ENCODE results near the gene CTDSP2.

The CTDSP2 gene

DNA sequence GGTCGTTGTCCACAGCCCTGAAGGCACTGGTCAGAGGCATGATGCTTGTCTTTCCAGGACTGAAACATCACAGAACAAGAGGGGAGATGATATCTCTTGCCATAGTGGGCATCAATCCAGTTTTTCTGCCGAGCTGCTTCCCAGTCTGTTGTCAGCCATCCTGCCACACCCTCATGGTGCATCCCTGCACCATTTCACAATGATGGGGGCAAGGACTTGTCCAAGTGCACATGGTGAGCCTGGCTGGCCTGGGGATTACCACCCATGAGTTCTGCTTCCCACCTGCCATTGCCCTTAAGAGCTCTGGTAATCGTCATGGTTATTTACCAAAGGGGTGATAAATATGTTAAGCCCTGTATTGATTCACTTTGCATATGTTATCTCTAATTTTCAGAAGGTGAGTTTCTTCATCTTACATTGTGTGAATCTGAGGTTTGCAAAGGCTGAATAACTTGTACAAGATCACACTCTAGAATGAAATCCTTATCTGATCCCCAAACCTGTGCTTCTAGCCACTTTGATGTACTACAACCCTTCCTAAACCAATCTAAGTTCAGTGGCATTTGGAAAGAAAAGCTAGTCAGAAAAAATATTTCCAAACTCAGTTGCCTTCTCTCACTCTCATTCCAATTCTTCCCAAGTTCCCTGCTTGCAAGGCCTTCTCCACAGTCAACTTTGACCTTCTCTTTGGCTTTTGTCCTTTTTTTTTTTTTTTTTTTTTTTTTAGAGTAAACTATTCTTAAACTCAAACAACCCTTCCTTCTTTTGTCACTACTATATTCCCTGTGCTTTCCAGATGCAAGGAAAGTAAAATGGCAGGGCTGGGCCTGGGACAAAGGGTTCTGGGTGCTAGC, 30.3 kb downstream of the CTDSP2 start:
- H3K36me3 ChIP-seq (ENCODE audit: control insufficient read depth in 2 of 2, insufficient read depth in 2 of 2, low read length in 2 of 2) = peaks cover 9 to 18% of the 10 kb centered on the region in 2 donors

GRCh38 chr12:57815177-57816000, 31.1 kb downstream of the CTDSP2 start:
- peaks cover 14 to 23% of the 10 kb centered on the region in 2 donors for H3K36me3 ChIP-seq (ENCODE audit: control insufficient read depth in 2 of 2, insufficient read depth in 2 of 2, low read length in 2 of 2)

More for the DNA sequence above, 30.3 kb downstream of the CTDSP2 start:
- no peaks in the 10 kb centered on the region for H3K27me3 ChIP-seq (ENCODE audit: control insufficient read depth in 2 of 2, insufficient read depth in 2 of 2, low read length in 2 of 2)
- H3K9me3 ChIP-seq (ENCODE audit: control insufficient read depth in 2 of 2, low read length in 2 of 2) = no peaks in the 10 kb centered on the region
- H3K9ac ChIP-seq (ENCODE audit: low read depth in 1 of 2, low read length in 2 of 2) = no peak overlapping the region
- no peak overlapping the region for H3K27ac ChIP-seq (ENCODE audit: low read depth in 2 of 2, low read length in 2 of 2)
- H3K4me3 ChIP-seq (ENCODE audit: low read length in 2 of 2) = no peak overlapping the region
- H3K4me1 ChIP-seq (ENCODE audit: control insufficient read depth in 2 of 2, insufficient read depth in 2 of 2, low read length in 2 of 2) = peaks cover 14 to 21% of the 10 kb centered on the region in 2 donors

GRCh38 chr12:57813971-57814772, 32.4 kb downstream of the CTDSP2 start:
- Histone ChIP-seq H3K36me3 (ENCODE audit: control insufficient read depth in 2 of 2, insufficient read depth in 2 of 2, low read length in 2 of 2) (peaks cover 21 to 30% of the 10 kb centered on the region in 2 donors), H3K9ac (ENCODE audit: low read depth in 1 of 2, low read length in 2 of 2) (no peak overlapping the region), H3K9me3 (ENCODE audit: control insufficient read depth in 2 of 2, low read length in 2 of 2) (no peaks in the 10 kb centered on the region), H3K4me3 (ENCODE audit: low read length in 2 of 2) (no peak overlapping the region), H3K27ac (ENCODE audit: low read depth in 2 of 2, low read length in 2 of 2) (no peak overlapping the region), H3K27me3 (ENCODE audit: control insufficient read depth in 2 of 2, insufficient read depth in 2 of 2, low read length in 2 of 2) (no peaks in the 10 kb centered on the region), H3K4me1 (ENCODE audit: control insufficient read depth in 2 of 2, insufficient read depth in 2 of 2, low read length in 2 of 2) (peaks cover 14 to 21% of the 10 kb centered on the region in 2 donors)

More at GRCh38 chr12:57815177-57816000, 31.1 kb downstream of the CTDSP2 start:
- H3K27me3 ChIP-seq (ENCODE audit: control insufficient read depth in 2 of 2, insufficient read depth in 2 of 2, low read length in 2 of 2) = no peaks in the 10 kb centered on the region
- H3K9me3 ChIP-seq (ENCODE audit: control insufficient read depth in 2 of 2, low read length in 2 of 2) = no peaks in the 10 kb centered on the region
- no peak overlapping the region for H3K9ac ChIP-seq (ENCODE audit: low read depth in 1 of 2, low read length in 2 of 2)
- peaks cover 14 to 21% of the 10 kb centered on the region in 2 donors for H3K4me1 ChIP-seq (ENCODE audit: control insufficient read depth in 2 of 2, insufficient read depth in 2 of 2, low read length in 2 of 2)
- H3K27ac ChIP-seq (ENCODE audit: low read depth in 2 of 2, low read length in 2 of 2) = no peak overlapping the region
- no peak overlapping the region for H3K4me3 ChIP-seq (ENCODE audit: low read length in 2 of 2)

GRCh38 chr12:57813111-57813970, 33.2 kb downstream of the CTDSP2 start:
- no peaks in the 10 kb centered on the region for H3K27me3 ChIP-seq (ENCODE audit: control insufficient read depth in 2 of 2, insufficient read depth in 2 of 2, low read length in 2 of 2)
- no peak overlapping the region for H3K27ac ChIP-seq (ENCODE audit: low read depth in 2 of 2, low read length in 2 of 2)
- H3K36me3 ChIP-seq (ENCODE audit: control insufficient read depth in 2 of 2, insufficient read depth in 2 of 2, low read length in 2 of 2) = peaks cover 23 to 39% of the 10 kb centered on the region in 2 donors
- no peak overlapping the region for H3K4me3 ChIP-seq (ENCODE audit: low read length in 2 of 2)
- peaks cover 14 to 21% of the 10 kb centered on the region in 2 donors for H3K4me1 ChIP-seq (ENCODE audit: control insufficient read depth in 2 of 2, insufficient read depth in 2 of 2, low read length in 2 of 2)
- no peak overlapping the region for H3K9ac ChIP-seq (ENCODE audit: low read depth in 1 of 2, low read length in 2 of 2)
- no peaks in the 10 kb centered on the region for H3K9me3 ChIP-seq (ENCODE audit: control insufficient read depth in 2 of 2, low read length in 2 of 2)

DNA sequence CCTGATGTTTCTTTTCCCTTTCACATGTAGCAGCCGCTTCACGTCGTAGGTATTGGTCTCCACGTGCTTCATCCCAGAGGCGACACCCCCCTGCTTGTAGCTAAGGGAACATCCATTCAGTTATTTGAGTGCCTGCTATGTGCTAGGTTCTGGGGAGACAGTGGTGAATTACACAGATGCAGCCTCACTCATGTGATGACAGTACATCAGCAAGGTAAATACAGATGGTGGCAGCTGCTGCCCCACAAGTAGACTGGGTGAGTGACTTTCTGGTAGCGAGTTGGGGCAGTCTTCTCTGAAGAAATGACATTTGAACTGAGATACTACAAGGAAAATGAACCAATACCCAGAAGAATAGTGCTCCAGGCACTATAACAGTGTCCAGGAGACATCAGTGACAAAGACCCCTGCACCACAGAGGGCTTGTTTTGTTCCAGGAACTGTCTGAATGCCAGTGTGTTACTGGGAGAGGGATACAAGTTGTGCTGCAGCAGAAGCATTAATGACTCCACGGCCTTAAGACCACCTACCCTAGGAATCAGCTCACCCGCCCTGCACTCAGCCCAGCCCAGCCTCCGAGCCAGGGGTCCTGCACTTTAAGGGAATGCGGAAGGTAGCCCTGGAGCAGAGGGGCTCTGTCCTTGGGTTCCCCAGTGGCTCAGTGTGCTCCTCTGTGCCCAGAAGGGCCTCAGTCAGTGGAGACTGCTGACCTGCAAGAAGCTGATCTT, 35.3 kb downstream of the CTDSP2 start:
- Histone ChIP-seq H3K27ac (ENCODE audit: low read depth in 2 of 2, low read length in 2 of 2) (no peak overlapping the region), H3K36me3 (ENCODE audit: control insufficient read depth in 2 of 2, insufficient read depth in 2 of 2, low read length in 2 of 2) (peaks cover 39 to 60% of the 10 kb centered on the region in 2 donors), H3K9me3 (ENCODE audit: control insufficient read depth in 2 of 2, low read length in 2 of 2) (no peaks in the 10 kb centered on the region), H3K4me1 (ENCODE audit: control insufficient read depth in 2 of 2, insufficient read depth in 2 of 2, low read length in 2 of 2) (peaks cover 0 to 7% of the 10 kb centered on the region in 2 donors), H3K4me3 (ENCODE audit: low read length in 2 of 2) (no peak overlapping the region), H3K27me3 (ENCODE audit: control insufficient read depth in 2 of 2, insufficient read depth in 2 of 2, low read length in 2 of 2) (no peaks in the 10 kb centered on the region), H3K9ac (ENCODE audit: low read depth in 1 of 2, low read length in 2 of 2) (no peak overlapping the region)

DNA sequence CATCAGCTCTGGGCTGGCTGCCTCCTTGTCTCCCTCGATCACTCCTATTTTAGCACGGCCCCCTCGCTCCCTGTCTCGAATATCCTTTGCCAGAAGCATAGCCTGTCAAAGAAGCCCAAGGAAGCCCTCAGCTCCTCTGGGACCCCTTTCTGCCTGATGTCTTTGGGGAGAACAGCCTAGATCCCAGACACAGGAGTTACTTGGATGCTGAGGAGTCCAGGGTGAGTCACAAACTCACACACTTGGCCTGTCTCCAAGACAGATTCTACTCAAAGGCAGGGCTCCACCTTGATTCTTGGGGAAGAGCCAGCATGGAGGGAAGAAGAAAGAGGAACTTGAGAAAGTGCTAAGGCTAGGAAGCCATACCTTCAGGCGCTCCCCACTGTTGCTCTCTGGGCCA, 36.1 kb downstream of the CTDSP2 start:
- H3K27ac ChIP-seq (ENCODE audit: low read depth in 2 of 2, low read length in 2 of 2) = no peak overlapping the region
- peaks cover 0 to under 1% of the 10 kb centered on the region in 2 donors for H3K4me1 ChIP-seq (ENCODE audit: control insufficient read depth in 2 of 2, insufficient read depth in 2 of 2, low read length in 2 of 2)
- H3K4me3 ChIP-seq (ENCODE audit: low read length in 2 of 2) = no peak overlapping the region
- peaks cover 40 to 62% of the 10 kb centered on the region in 2 donors for H3K36me3 ChIP-seq (ENCODE audit: control insufficient read depth in 2 of 2, insufficient read depth in 2 of 2, low read length in 2 of 2)
- H3K27me3 ChIP-seq (ENCODE audit: control insufficient read depth in 2 of 2, insufficient read depth in 2 of 2, low read length in 2 of 2) = no peaks in the 10 kb centered on the region
- H3K9ac ChIP-seq (ENCODE audit: low read depth in 1 of 2, low read length in 2 of 2) = no peak overlapping the region
- no peaks in the 10 kb centered on the region for H3K9me3 ChIP-seq (ENCODE audit: control insufficient read depth in 2 of 2, low read length in 2 of 2)

- H3K4me3 ChIP-seq (ENCODE audit: low read length in 2 of 2) = no peak overlapping the region
- no peaks in the 10 kb centered on the region for H3K27me3 ChIP-seq (ENCODE audit: control insufficient read depth in 2 of 2, insufficient read depth in 2 of 2, low read length in 2 of 2)
- peaks cover 40 to 62% of the 10 kb centered on the region in 2 donors for H3K36me3 ChIP-seq (ENCODE audit: control insufficient read depth in 2 of 2, insufficient read depth in 2 of 2, low read length in 2 of 2)
- no peak overlapping the region for H3K9ac ChIP-seq (ENCODE audit: low read depth in 1 of 2, low read length in 2 of 2)
- no peaks in the 10 kb centered on the region for H3K4me1 ChIP-seq (ENCODE audit: control insufficient read depth in 2 of 2, insufficient read depth in 2 of 2, low read length in 2 of 2)
- no peaks in the 10 kb centered on the region for H3K9me3 ChIP-seq (ENCODE audit: control insufficient read depth in 2 of 2, low read length in 2 of 2)
- H3K27ac ChIP-seq (ENCODE audit: low read depth in 2 of 2, low read length in 2 of 2) = no peak overlapping the region
Measured at GRCh38 chr12:57809425-57809824, 37.1 kb downstream of the CTDSP2 start.

DNA sequence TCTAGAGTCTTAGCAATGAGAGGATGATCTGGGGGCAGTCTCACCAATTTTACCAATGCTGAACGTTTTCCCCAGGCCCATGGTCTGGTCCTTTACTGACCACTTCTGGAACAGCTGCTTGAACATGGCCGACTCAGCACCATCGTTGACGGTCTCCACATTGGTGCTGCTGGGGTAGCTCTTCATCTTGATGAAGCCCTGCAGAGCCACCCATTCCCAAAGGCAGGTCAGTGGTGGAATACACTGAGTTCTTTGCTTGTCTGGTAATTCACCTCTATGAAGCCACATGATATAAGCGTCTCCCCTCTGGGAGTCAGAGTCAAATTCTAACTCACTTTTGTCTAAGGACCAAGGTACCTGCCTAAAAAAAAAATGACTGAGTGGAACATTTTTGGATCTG, 38.2 kb downstream of the CTDSP2 start:
- no peak overlapping the region for H3K9ac ChIP-seq (ENCODE audit: low read depth in 1 of 2, low read length in 2 of 2)
- H3K36me3 ChIP-seq (ENCODE audit: control insufficient read depth in 2 of 2, insufficient read depth in 2 of 2, low read length in 2 of 2) = peaks cover 40 to 64% of the 10 kb centered on the region in 2 donors
- H3K27ac ChIP-seq (ENCODE audit: low read depth in 2 of 2, low read length in 2 of 2) = no peak overlapping the region
- H3K4me3 ChIP-seq (ENCODE audit: low read length in 2 of 2) = no peak overlapping the region
- H3K9me3 ChIP-seq (ENCODE audit: control insufficient read depth in 2 of 2, low read length in 2 of 2) = no peaks in the 10 kb centered on the region
- no peaks in the 10 kb centered on the region for H3K27me3 ChIP-seq (ENCODE audit: control insufficient read depth in 2 of 2, insufficient read depth in 2 of 2, low read length in 2 of 2)
- H3K4me1 ChIP-seq (ENCODE audit: control insufficient read depth in 2 of 2, insufficient read depth in 2 of 2, low read length in 2 of 2) = no peaks in the 10 kb centered on the region

DNA sequence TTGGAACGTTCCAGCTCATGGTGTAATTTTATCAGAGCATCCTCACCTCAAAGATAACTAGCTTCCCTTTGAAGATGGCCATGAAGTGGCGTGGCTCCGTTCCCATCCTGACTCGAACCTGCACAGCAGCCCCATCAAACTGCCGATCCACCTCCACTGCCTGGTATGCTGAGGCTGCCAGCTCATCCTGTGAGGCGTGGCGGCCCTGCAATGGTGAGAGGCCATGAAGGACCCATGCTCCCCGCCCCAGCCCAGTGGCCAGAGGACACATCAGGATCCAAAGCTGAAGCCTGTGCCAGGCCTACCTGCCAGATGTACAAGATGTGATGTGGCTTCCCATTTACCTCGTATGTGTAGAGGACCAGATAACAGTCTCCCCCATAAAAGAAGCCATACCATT, 39.2 kb downstream of the CTDSP2 start:
- H3K9me3 ChIP-seq (ENCODE audit: control insufficient read depth in 2 of 2, low read length in 2 of 2) = no peaks in the 10 kb centered on the region
- H3K27me3 ChIP-seq (ENCODE audit: control insufficient read depth in 2 of 2, insufficient read depth in 2 of 2, low read length in 2 of 2) = no peaks in the 10 kb centered on the region
- H3K27ac ChIP-seq (ENCODE audit: low read depth in 2 of 2, low read length in 2 of 2) = no peak overlapping the region
- no peak overlapping the region for H3K4me3 ChIP-seq (ENCODE audit: low read length in 2 of 2)
- H3K36me3 ChIP-seq (ENCODE audit: control insufficient read depth in 2 of 2, insufficient read depth in 2 of 2, low read length in 2 of 2) = peaks cover 37 to 65% of the 10 kb centered on the region in 2 donors
- H3K9ac ChIP-seq (ENCODE audit: low read depth in 1 of 2, low read length in 2 of 2) = no peak overlapping the region
- H3K4me1 ChIP-seq (ENCODE audit: control insufficient read depth in 2 of 2, insufficient read depth in 2 of 2, low read length in 2 of 2) = no peaks in the 10 kb centered on the region

Measured in mucosa of rectum (tissue), 2 donors.